Activated T-helper 1 cell treated with Interleukin-2 at 50 U/mL for 16 hours (primary cell): ENCODE data around the gene CDK15.
"Not testable (repeated sequence)": the region's sequence is repeated elsewhere in the genome, so short reads cannot be mapped to it uniquely, and the experiment has no call there.

ENCODE experiments used
- DNase-seq: peaks from one replicate; pipeline ENCODE4 v3.0.0-alpha.2; 2020; ENCODE audit warnings: low read depth

The CDK15 gene

DNA sequence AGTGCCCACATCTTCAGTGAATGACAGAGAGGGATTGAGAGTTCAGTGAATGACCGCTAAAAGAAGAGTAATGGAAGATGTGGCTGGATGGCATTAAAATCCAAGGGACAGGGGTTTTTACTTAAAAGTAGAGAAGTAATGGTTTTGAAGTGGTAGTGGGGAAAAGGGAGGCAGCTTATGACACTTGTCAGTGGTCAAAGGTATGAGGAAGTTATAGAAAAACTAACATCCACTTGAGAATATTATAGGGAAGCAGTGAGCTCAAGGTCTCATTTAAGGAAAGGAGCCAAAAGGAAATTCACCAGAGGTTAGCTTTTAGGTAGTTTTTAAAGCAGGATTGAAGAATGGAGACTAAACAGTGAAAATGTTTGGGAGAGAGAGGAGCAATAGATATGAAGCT, 24.3 kb downstream of the CDK15 start:
- no peak for DNase-seq

DNA sequence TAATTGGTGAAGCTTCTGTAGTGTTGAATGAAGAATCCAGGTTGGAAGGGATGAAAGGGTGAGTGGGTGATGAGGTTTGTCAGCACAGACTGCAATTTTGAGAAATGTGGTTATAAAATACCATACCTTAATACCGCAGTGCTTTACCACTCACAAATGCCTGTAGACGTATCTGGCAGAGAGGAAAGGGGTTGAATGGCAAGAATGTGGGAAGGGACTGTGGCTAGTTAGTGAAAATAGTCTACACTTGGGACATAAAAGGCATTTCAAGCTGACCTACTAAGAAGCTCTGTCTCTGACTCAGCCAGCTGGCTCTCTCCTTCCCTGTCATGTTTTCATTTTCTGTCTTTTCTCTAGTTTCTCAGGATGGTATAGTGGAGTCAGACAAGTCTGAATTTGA, 25.1 kb downstream of the CDK15 start:
- no peak for DNase-seq

DNA sequence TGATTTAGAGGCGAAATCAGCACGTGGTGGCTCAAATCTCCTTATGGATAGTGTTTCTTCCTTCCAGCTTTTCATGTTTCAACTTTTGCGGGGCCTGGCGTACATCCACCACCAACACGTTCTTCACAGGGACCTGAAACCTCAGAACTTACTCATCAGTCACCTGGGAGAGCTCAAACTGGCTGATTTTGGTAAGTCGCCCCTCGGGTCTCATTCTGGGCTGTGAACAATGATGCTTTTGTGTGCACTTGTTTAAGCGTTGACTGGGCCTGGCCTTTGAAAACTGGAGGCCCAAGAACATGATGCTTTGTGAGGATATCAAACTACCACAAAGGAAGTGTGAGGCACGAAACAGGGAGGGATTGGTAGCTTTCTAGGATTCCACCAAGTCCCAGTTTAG, 27.4 kb downstream of the CDK15 start:
- no peak for DNase-seq

DNA sequence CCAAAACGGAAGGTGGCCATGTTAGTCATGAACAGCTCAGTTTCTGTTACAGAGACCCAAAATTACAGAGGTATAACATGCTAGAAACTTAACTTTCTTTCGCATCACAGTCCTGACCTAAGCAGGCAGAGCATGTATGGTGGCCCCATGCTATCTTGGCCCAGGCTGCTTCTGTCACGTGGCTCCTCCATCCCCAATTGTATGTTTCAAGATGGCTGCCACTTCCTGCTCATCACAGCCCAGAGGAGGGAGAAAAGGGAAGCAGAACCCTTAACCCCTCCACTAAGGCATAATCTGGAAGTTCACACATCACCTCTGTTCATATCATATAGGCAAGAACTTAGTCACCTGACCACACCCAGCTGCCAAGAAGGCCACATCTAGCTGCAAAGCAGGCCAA, 28.7 kb downstream of the CDK15 start:
- DNase-seq: no peak

DNA sequence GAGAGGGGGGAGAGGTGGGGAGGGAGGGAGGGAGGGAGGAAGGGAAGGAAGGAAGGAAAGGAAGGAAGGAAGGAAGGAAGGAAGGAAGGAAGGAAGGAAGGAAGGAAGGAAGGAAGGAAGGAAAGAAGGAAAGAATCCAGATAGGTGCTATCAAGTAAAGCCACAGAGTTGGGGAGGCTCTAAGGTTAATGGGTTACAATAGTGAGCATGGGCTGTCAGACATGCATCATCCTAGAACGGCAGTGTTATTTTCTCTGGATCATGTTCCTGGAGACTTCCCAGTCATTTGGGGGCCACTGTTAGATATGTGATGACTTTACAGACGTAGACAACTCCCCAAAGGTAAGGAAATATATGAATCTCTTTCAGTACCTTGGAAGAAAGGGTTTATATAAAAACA, 31.1 kb downstream of the CDK15 start:
- DNase-seq: no peak

DNA sequence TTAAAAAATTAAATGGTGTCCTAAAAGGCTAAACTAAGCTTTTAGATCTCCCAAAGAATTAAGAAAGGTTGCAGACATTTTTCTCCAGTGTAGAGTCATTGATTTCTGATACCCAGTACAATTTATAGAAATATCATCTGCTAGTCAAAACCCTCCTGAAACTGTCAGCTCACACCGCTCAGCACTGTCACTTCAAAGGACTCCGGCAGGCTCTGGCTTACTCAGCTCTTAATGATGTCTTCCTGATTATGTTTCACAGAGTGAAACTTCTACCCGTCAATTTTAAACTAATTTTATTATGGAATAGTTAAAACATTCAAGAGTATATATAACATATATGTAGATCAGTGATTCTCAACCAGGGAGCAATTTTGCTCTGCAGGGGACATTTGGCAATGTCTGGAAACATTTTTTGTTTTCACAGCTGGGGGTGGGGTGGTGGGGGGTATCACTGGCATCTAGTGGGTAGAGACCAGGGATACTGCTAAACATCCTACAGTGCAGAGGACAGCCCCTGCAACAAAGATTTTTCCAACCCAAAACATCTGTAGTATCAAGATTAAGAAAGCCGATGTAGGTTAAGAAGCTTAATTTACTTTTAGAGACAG, 31.6 kb downstream of the CDK15 start:
- no peak for DNase-seq

DNA sequence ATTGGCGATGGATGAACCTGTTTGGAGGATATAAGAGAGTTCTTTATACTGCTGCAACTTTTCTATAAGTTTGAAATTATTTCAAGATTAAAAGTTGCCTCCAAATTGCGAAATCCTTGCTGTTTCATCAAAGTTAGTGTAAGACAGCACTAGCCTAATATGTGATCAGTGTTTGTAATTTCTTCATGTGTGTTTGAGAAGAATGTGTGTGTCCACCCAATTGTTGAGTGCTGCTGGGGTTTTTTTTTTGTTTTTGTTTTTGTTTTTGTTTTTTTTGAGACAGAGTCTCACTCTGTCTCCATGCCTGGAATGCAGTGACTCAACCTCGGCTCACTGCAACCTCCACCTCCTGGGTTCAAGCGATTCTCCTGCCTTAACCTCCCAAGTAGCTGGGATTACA, 33.4 kb downstream of the CDK15 start:
- DNase-seq: no peak

DNA sequence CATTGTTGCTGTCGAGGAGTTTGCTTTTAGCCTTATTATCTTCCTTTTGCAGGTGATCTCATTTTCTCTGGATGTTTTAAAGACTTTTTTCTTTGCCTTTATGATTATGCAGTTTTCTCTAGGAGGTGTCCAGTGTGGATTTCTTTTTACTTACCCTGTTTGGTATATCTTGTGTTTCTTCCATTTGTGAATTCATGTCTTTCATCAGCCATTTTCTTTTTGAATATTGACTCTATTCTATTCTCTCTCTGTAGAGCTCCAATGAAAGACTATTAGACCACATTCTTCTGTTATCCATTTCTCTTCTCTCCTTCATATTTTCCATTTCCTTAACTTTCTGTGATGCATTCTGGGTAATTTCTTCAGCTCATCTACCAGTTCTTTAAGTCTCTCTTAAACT, 34.4 kb downstream of the CDK15 start:
- no peak for DNase-seq

DNA sequence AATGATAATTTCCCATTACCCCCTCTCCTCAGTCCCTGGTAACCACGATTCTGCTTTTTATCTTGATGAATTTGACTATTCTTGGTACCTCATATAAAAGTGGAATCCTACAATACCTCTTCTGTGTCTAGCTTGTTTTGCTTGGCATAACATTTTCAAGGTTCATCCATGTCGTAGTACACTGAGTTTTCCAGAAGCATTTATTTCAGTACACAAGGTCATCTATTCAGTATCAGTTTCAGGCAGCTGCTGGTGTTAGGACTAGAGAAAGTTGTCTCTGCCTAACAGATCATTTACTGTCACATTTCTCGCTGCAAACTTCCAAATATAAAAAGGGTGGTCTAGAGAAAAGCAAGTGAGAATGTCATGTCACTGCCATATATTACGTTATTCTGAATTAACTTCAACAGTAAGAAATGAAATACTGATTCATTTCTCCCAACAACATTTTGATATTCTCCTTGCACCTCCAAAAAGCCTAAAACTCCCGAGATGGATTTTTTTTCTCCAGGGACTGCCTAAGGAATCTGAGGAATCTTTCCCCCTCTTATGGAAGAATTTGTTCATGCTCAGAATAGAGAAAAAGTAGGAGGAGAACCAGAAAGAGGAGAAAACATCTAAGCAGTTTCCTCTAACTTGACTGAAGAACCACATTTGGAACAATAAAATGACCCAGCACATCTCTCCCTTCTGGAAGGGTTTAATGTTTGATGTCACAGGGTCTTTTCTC, 36.0 kb downstream of the CDK15 start:
- DNase-seq: no peak

DNA sequence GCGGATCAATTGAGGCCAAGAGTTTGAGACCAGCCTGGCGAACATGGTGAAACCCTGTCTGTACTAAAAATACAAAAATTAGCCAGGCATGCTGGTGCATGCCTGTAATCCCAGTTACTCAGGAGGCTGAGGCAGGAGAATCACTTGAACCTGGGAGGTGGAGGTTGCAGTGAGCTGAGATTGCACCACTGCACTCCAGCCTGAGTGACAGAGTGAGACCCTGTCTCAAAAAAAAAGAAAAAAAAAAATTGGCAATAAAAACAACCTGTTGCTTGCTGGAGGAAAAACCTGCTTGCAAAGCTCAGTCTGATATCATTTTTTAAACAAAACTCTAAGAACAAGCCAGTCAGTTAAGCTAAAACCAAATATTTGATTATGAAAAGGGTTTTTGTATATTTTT, 38.6 kb downstream of the CDK15 start:
- DNase-seq: not testable (repeated sequence)

DNA sequence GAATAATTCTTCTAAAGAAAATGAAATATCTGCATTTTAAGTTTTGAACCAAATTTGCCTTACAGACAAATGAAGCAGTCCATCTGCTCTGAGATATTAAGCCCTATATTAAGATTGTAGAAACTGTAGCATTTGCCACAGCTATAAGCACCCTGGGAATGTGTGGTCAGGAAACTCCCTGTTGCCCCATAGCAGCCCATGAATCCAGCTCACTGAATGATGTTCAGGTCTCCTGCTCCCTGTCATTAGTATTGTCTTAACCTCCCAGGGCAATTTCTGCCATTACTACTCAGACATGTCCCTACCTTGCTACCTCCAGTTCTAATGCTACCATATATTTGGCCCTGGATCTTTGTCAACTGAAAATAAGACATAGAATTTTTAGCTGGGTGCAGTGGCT, 41.1 kb downstream of the CDK15 start:
- DNase-seq: no peak

DNA sequence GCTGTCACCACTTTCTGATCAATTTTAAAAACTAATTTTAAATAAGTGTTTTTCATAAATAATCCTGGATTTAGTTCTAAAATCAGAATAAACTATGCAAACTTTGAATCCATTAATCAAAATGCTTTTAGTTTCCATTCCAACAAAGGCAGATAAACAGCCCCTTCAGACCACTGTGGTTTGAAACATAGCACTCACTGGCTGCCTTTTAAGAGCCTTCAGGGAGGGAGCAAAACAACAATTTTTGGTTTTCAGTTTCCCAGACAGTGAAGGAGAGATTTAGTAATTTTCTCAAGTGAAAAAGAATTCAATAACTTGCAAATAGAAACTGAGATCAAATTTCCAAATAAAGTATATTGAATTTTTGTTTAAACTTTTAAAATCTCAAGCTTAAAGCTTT, 46.1 kb downstream of the CDK15 start:
- no peak for DNase-seq

DNA sequence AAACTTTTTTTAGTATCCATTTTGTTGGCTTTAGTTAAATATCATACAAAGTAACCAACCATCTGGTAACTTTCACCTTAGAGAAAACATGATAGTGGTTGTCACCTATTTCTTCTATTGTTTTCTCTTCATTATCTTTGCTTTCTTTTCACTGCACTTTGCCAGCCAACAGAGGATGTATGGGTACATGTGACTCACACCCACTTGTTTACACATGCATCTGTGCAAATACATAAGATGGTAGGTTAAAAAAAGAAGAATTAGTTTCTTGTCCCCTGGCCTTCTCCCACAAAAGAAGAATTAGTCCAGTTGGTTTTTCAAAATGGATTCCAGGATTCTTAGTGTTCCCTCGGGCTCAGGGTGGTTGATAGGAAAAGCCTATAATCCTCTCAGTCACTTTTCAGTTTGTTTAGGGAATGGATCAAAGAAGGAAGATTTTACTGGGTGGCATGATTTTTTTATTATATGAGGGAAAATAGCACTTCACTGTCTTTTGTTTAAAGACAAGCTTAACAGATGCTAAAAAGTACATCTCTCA, 46.6 kb downstream of the CDK15 start:
- no peak for DNase-seq

DNA sequence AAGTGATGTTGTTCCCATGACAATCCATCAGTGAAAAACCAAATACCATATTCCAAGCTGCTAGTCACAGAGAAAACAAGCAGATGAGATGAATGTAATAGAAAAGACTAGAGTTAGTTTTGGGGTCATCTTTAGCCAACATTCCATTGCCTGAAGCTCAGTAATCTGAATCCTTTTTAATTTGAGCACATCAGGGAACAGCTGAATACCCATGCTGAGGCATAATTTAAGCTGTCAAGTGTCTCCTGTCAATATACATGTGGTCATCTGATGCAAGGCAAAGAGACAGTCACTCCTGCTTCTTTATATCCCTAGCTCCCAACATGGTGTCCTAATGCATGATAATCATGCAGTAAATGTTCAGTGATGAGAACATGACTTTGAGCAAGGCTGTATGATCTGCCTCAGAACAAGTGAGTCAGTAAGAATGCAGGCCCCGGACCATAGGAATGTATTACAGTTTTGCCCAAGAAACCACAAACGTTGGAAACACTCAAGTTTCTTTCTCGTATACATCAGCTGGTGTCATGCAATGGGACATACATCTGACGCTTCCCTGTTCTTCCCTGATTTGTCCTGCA, 48.0 kb downstream of the CDK15 start:
- DNase-seq: no peak

DNA sequence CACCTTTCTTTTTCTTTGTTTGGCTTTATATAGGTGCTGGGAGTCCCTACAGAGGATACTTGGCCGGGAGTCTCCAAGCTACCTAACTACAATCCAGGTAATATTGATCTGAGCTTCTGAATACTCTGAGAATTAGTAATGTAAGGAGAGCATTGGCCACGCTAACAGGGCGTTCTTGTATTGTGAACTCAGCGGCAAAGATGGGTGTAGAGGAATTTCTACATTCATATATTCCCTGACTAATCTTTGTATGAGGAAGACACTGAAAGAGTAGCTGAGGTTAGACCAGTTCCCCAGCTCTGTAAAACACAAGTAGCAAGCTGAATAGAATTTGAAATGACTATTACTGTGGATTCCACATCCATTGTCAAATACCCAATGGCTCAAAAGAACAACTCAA, 48.5 kb downstream of the CDK15 start:
- DNase-seq: no peak

DNA sequence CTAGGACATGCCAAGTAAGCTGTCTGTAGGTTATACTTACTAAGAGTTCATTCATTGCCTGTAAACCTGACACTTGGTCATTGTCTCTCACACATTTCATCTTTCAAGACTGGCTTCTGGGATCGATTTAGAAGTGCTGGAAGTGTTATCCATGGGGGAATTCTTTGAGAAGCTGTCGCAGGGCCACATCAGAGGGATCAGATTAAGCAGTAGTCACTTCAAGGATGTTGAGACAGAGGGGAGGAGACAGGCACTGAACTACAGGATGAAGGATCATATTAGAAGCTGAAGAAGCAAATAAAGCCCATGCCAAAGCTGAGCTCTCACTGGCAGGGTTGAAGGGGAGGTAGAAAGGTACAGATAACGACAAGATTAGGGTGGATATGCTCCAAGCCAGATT, 49.0 kb downstream of the CDK15 start:
- DNase-seq: no peak

DNA sequence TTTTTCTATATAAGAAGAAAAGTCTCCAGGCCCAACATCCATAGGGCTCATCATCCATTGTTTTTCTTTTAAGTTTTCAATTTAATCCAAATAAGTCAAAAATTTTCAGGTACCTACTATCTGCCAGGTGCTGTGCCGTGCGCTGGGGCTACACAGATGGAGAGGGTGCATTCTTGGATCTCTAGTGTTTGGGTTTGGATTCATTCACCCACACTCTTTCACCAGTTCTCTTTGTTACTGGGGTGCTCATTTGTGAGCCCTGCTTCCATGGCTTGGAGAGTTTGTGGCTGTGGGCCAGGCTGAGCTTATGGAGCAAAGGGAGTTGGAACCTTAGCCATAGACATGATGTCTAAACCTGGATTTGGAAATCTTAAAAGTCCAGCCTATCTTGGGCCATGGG, 51.0 kb downstream of the CDK15 start:
- DNase-seq: no peak

DNA sequence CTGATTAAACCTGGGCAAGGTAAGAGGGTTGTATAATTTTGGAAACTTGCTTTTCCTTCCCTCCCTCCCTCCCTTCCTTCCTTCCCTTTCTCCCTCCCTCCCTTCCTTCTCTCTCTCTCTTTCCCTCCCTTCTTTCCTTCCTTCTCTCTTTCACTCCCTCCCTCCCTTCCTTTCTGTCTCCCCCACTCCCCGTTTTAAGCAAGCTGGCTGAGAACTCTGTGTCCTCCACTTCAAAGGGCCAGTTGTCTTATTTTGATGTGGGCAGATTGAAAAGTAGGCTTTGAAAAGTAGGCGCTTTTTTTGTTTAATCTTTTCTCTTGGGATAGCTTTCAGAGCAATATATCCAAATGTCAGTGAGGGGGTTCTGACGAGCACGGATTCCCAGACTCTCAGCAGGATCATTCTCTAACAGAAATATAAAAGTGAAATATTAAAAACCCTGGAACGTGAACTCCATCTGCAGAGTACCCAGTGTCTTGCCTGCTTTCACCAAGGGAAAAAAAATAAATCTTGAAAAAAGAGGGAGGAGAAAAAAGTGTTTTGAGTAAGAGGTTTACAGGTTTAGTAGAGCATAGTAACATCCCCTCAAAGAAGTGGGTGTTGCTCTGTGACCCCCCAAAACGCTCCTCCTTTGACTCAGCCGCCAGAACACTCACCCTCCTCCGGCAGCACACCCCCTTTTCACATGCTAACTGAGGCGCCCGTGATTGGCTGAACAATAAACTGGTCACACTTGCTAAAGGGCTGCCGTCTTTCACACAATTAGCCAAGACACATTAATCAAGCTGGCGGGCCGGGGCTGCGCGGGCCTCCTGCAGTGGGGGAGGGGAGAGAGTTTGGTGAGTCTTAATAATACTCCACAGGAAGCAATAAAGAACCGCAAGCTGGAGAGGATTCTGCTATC, 52.2 kb downstream of the CDK15 start:
- no peak for DNase-seq

DNA sequence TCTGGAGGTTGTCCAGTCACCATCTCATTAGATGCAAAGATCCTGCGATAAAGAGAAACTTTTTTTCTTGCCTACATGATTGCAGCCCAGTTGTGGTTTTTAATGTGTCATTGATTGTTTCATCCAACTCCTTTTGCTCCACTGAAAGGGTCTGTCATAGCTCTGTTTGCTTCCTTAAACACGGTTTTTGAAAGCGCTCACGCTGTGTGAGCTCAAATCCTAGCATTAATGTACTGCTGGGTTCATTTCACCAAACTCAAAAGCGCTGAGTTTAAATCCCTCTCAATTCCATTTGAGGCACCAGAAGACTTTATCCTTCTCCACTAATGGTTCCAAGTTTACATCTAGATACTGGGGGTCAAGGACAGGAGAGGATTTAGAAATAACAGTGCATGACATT, 53.6 kb downstream of the CDK15 start:
- no peak for DNase-seq

DNA sequence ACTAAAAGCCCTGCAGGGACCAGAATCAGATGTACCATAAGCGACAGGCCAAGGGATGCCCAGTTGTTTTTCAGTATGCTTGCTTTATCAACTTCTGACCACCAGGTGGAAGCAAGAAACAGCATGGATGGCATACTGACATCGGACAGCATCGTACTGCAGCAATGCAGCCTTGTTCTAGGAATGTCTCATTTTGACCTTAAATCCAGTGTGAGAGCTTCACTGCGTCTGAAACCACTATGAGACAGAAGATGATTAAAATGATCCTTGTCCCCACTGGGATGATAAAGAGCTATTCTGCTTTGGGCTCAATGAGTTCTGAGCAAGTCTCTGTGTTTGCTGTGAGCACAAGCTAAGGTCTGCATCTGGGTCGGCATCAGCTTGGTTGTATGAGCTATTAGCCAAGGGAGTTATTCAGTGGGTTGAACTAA, 54.3 kb downstream of the CDK15 start:
- DNase-seq: no peak

DNA sequence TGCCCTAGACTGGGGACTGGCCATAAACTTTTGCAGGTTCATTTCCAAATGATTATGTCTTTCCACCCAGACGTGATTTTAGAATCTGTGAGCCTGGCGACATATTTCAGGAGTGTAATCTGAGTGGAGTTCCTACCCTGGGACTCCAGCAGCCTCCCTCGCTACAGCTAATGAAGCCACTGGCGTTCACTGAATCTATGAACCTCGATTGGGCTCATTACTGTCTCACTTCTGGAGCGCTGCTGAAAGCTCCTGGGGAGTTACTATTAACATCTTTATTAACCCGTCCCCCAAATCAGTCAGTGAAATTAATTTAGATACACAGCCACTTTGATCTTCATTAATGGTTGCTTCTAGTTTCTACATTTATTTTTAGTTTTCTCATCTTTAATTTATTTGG, 56.5 kb downstream of the CDK15 start:
- DNase-seq: no peak

DNA sequence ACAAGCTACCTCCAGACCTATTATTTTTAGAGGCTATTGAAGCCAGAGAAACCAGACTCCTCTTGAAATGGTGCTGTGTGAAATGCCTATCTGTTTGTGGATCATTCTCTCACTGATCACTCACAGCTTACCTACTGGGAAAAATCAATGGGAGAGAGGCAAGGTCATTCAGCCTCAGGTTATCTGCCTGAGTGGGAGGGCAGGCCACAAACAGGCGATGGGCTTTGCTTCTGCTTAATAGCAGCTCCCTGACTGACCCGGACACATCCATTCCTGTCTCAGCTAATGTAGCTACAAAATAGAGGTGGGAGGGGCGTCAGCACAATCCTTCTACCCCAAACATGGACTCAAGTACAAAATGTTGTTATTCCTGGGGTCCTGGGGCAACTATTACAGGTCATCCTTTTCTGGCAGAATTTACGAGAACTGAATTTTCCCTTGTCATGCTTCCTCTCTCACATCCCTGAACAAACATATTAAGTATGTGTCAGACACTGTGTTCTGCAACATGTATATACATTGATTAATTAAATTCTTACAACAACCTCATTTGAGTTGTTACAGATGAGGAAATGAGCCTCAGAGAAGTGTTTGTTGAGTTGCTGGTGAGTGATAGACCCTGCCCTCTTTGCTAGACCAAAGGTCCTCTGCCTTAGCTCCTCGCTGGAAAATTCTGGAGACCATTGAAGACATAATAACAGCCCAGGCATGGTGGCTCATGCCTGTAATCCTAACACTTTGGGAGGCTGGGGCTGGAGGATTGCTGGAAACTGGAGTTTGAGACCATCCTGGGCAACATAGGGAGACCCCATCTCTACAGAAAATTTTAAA, 60.5 kb downstream of the CDK15 start:
- DNase-seq: no peak
